ENCODE measurements around the gene ZNF207. TPM values are rescaled to one million over a fixed set of nuclear protein-coding genes. Genes with fewer than 3 reads are reported as not detected.
"Not testable (repeated sequence)": the region's sequence is repeated elsewhere in the genome, so short reads cannot be mapped to it uniquely, and the experiment has no call there.

Gene ZNF207
- total RNA-seq, 1 donor from 2014 or later = 268 TPM

- no peaks in the 10 kb centered on the region for H3K36me3 Mint-ChIP-seq (ENCODE audit: low read depth)
- DNase-seq (ENCODE audit: low spot score) = peak; percentile 69
- peaks cover 24% of the 10 kb centered on the region for H3K4me1 Mint-ChIP-seq (ENCODE audit: low read depth)
Observed at GRCh38 chr17:32319548-32319905, 30.4 kb upstream of the ZNF207 start.

GRCh38 chr17:32320080-32320479, 29.9 kb upstream of the ZNF207 start:
- H3K36me3 Mint-ChIP-seq (ENCODE audit: low read depth); intact Hi-C loops (cut with micrococcal nuclease); DNase-seq (ENCODE audit: low spot score); H3K4me3 Mint-ChIP-seq; H3K27ac Mint-ChIP-seq; H3K9me3 Mint-ChIP-seq: not testable (repeated sequence)
- Mint-ChIP-seq H3K4me1 (ENCODE audit: low read depth) (peaks cover 27% of the 10 kb centered on the region), H3K27me3 (ENCODE audit: insufficient read depth) (peaks cover 13% of the 10 kb centered on the region)

More at GRCh38 chr17:32319548-32319905, 30.4 kb upstream of the ZNF207 start:
- Mint-ChIP-seq H3K27ac (peak overlapping the region; percentile 18), H3K4me3 (peak overlapping the region; percentile 83), H3K9me3 (no peaks in the 10 kb centered on the region), H3K27me3 (ENCODE audit: insufficient read depth) (peaks cover 13% of the 10 kb centered on the region)
- intact Hi-C loops (cut with micrococcal nuclease) = loop anchor here (1.0 to 5.0 kb wide), 4 partner anchors 23 to 117 kb away; partner anchors contain the start of genes C17orf75 and RHBDL3

- no peak overlapping the region for H3K27ac Mint-ChIP-seq
Observed at GRCh38 chr17:32320847-32321246, 29.1 kb upstream of the ZNF207 start.

GRCh38 chr17:32323046-32323445, 26.9 kb upstream of the ZNF207 start:
- peaks cover 2% of the 10 kb centered on the region for H3K27me3 Mint-ChIP-seq (ENCODE audit: insufficient read depth)
- peaks cover 27% of the 10 kb centered on the region for H3K4me1 Mint-ChIP-seq (ENCODE audit: low read depth)
- H3K9me3 Mint-ChIP-seq = no peaks in the 10 kb centered on the region
- no peaks in the 10 kb centered on the region for H3K36me3 Mint-ChIP-seq (ENCODE audit: low read depth)
- intact Hi-C loops (cut with micrococcal nuclease) = no loop called here
- H3K4me3 Mint-ChIP-seq = no peak overlapping the region
- peak overlapping the region; percentile 19 for H3K27ac Mint-ChIP-seq
- DNase-seq (ENCODE audit: low spot score) = no peak

More at GRCh38 chr17:32320847-32321246, 29.1 kb upstream of the ZNF207 start:
- H3K4me3 Mint-ChIP-seq = no peak overlapping the region
- no peak for DNase-seq (ENCODE audit: low spot score)
- no peaks in the 10 kb centered on the region for H3K9me3 Mint-ChIP-seq
- H3K27me3 Mint-ChIP-seq (ENCODE audit: insufficient read depth) = peaks cover 10% of the 10 kb centered on the region
- peaks cover 27% of the 10 kb centered on the region for H3K4me1 Mint-ChIP-seq (ENCODE audit: low read depth)
- H3K36me3 Mint-ChIP-seq (ENCODE audit: low read depth) = no peaks in the 10 kb centered on the region
- intact Hi-C loops (cut with micrococcal nuclease) = no loop called here

- Mint-ChIP-seq H3K4me1 (ENCODE audit: low read depth) (peaks cover 27% of the 10 kb centered on the region), H3K36me3 (ENCODE audit: low read depth) (no peaks in the 10 kb centered on the region), H3K27ac (no peak overlapping the region), H3K27me3 (ENCODE audit: insufficient read depth) (no peaks in the 10 kb centered on the region), H3K9me3 (no peaks in the 10 kb centered on the region), H3K4me3 (peak overlapping the region; percentile 59)
- intact Hi-C loops (cut with micrococcal nuclease) = no loop called here
- peak; percentile 52 for DNase-seq (ENCODE audit: low spot score)
Observed at GRCh38 chr17:32323811-32324491, 26.0 kb upstream of the ZNF207 start.

GRCh38 chr17:32327911-32328310, 22.0 kb upstream of the ZNF207 start:
- intact Hi-C loops (cut with micrococcal nuclease) = no loop called here
- Mint-ChIP-seq H3K9me3 (no peaks in the 10 kb centered on the region), H3K4me1 (ENCODE audit: low read depth) (peaks cover 52% of the 10 kb centered on the region), H3K27ac (no peak overlapping the region), H3K27me3 (ENCODE audit: insufficient read depth) (no peaks in the 10 kb centered on the region), H3K36me3 (ENCODE audit: low read depth) (peaks cover 6% of the 10 kb centered on the region), H3K4me3 (no peak overlapping the region)
- DNase-seq (ENCODE audit: low spot score) = no peak

GRCh38 chr17:32330147-32330546, 19.8 kb upstream of the ZNF207 start:
- H3K27me3 Mint-ChIP-seq (ENCODE audit: insufficient read depth) = no peaks in the 10 kb centered on the region
- peaks cover 39% of the 10 kb centered on the region for H3K4me1 Mint-ChIP-seq (ENCODE audit: low read depth)
- intact Hi-C loops (cut with micrococcal nuclease) = no loop called here
- H3K9me3 Mint-ChIP-seq = no peaks in the 10 kb centered on the region
- peak overlapping the region; percentile 56 for H3K4me3 Mint-ChIP-seq
- peak overlapping the region; percentile 75 for H3K27ac Mint-ChIP-seq
- H3K36me3 Mint-ChIP-seq (ENCODE audit: low read depth) = peaks cover 18% of the 10 kb centered on the region
- DNase-seq (ENCODE audit: low spot score) = no peak

- H3K4me1 Mint-ChIP-seq (ENCODE audit: low read depth) = peaks cover 39% of the 10 kb centered on the region
- intact Hi-C loops (cut with micrococcal nuclease) = loop anchor here (1.0 kb wide), 1 partner anchor 10 kb away; no protein-coding TSS in a partner anchor
- H3K4me3 Mint-ChIP-seq = peak overlapping the region; percentile 56
- no peak for DNase-seq (ENCODE audit: low spot score)
- H3K36me3 Mint-ChIP-seq (ENCODE audit: low read depth) = peaks cover 27% of the 10 kb centered on the region
- H3K27ac Mint-ChIP-seq = peak overlapping the region; percentile 75
- H3K27me3 Mint-ChIP-seq (ENCODE audit: insufficient read depth) = no peaks in the 10 kb centered on the region
- H3K9me3 Mint-ChIP-seq = no peaks in the 10 kb centered on the region
Observed at GRCh38 chr17:32331243-32332040, 18.5 kb upstream of the ZNF207 start.

- H3K4me3 Mint-ChIP-seq = no peak overlapping the region
- H3K36me3 Mint-ChIP-seq (ENCODE audit: low read depth) = peaks cover 32% of the 10 kb centered on the region
- intact Hi-C loops (cut with micrococcal nuclease) = no loop called here
- no peak overlapping the region for H3K27ac Mint-ChIP-seq
- no peaks in the 10 kb centered on the region for H3K9me3 Mint-ChIP-seq
- no peaks in the 10 kb centered on the region for H3K27me3 Mint-ChIP-seq (ENCODE audit: insufficient read depth)
- peaks cover 39% of the 10 kb centered on the region for H3K4me1 Mint-ChIP-seq (ENCODE audit: low read depth)
- no peak for DNase-seq (ENCODE audit: low spot score)
Observed at GRCh38 chr17:32333187-32333586, 16.8 kb upstream of the ZNF207 start.

GRCh38 chr17:32335046-32335445, 14.9 kb upstream of the ZNF207 start:
- intact Hi-C loops (cut with micrococcal nuclease) = no loop called here
- Mint-ChIP-seq H3K27me3 (ENCODE audit: insufficient read depth) (no peaks in the 10 kb centered on the region), H3K9me3 (no peaks in the 10 kb centered on the region), H3K4me1 (ENCODE audit: low read depth) (peaks cover 28% of the 10 kb centered on the region), H3K4me3 (no peak overlapping the region), H3K27ac (no peak overlapping the region), H3K36me3 (ENCODE audit: low read depth) (peaks cover 39% of the 10 kb centered on the region)
- DNase-seq (ENCODE audit: low spot score) = no peak

- intact Hi-C loops (cut with micrococcal nuclease) = no loop called here
- DNase-seq (ENCODE audit: low spot score) = no peak
- peaks cover 39% of the 10 kb centered on the region for H3K36me3 Mint-ChIP-seq (ENCODE audit: low read depth)
Observed at GRCh38 chr17:32335687-32336086, 14.3 kb upstream of the ZNF207 start.

GRCh38 chr17:32341141-32341856, 8.7 kb upstream of the ZNF207 start:
- intact Hi-C loops (cut with micrococcal nuclease) = loop anchor here (1.0 to 10.0 kb wide), 3 partner anchors 9 to 1366 kb away; partner anchors contain the start of genes RNF135 and ZNF207
- H3K27me3 Mint-ChIP-seq (ENCODE audit: insufficient read depth) = no peaks in the 10 kb centered on the region

More at GRCh38 chr17:32335687-32336086, 14.3 kb upstream of the ZNF207 start:
- peaks cover 22% of the 10 kb centered on the region for H3K4me1 Mint-ChIP-seq (ENCODE audit: low read depth)
- no peak overlapping the region for H3K27ac Mint-ChIP-seq
- no peak overlapping the region for H3K4me3 Mint-ChIP-seq
- no peaks in the 10 kb centered on the region for H3K27me3 Mint-ChIP-seq (ENCODE audit: insufficient read depth)
- no peaks in the 10 kb centered on the region for H3K9me3 Mint-ChIP-seq

More at GRCh38 chr17:32341141-32341856, 8.7 kb upstream of the ZNF207 start:
- peak; percentile 51 for DNase-seq (ENCODE audit: low spot score)
- peak overlapping the region; percentile 97 for H3K27ac Mint-ChIP-seq
- H3K36me3 Mint-ChIP-seq (ENCODE audit: low read depth) = peaks cover 16% of the 10 kb centered on the region
- no peaks in the 10 kb centered on the region for H3K9me3 Mint-ChIP-seq
- H3K4me1 Mint-ChIP-seq (ENCODE audit: low read depth) = peaks cover 27% of the 10 kb centered on the region
- peak overlapping the region; percentile 94 for H3K4me3 Mint-ChIP-seq

Measured in activated T-helper 1 cell treated with anti-CD3 and anti-CD28 coated beads, Interleukin-12 subunit alpha, Interleukin-12 subunit beta, Interleukin-2, Interleukin-4 antibody, amounts not matched to agents 30 ng/mL and 10 ng/mL and 1 ng/mL, durations not matched to agents 14 hours and 24 hours and 36 hours (primary cell).